Fibroblast of villous mesenchyme (primary cell): Measurements from ENCODE around the gene DGKI. TPM values are rescaled to one million over a fixed set of nuclear protein-coding genes. Genes with fewer than 3 reads are reported as not detected.

Experiments
- DNase-seq: peaks from one replicate; pipeline ENCODE4 v3.0.0-alpha.2; 2010; ENCODE audit warnings: low read depth
- H3K4me3 ChIP-seq: 2 replicates; pipeline ENCODE4 v1.5.1; 2011; ENCODE audit warnings: low read depth, mild to moderate bottlenecking, low read length
- small RNA-seq: library from RNA; depleted of rRNA; stranded (forward); fragments of <200 nt; gene quantifications from one replicate; pipeline ENCODE3, GENCODE V24; 2012
- total RNA-seq: library from RNA; depleted of rRNA; stranded (reverse); fragments of >200 nt; gene quantifications from 2 replicates; pipeline ENCODE4 v1.2.3, GENCODE V29; 2012
- TF ChIP-seq, protein P1 (sequence below): IDR thresholded peaks from 2 replicates; pipeline ENCODE4 v1.5.1; 2012; ENCODE audit warnings: low read depth, mild to moderate bottlenecking, low read length; ENCODE audit not compliant: insufficient read depth

DGKI gene
- total RNA-seq, 1 donor = 3.5 TPM

DNA sequence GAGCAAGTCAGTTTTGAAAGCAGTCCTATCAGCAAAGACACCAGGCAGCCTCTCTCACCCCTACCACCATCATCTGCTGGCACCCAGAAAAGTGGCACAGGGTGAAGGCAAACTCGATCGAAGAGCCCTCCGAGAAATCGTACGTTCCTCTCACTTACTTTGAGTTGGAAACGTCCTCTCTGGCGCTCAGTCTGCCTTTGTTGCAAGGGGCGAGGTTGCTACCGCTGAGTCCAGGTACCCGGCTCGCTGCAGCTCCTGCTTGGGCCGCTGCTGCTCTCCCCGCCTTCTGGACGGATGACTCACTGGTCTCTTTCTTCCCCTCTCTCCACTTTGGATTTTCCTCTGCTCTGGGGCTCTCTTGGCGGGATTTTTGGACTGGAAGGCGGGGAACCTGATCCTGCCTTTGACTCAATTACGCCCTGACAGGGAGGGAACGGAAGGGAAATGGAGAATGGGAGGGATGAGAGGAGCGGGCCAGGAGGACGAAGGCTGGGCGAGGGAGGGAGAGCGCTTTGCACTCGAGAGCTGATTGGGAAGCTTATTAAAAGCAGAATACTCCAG is 503.4 kb downstream of the DGKI start, which contains the start of gene PTN:
Gene PTN (minus strand): TSS at position 453 of the 561 bp plus-strand sequence. CDS start 88,760 bp downstream, outside the sequence.
- TF ChIP-seq, protein P1, sequence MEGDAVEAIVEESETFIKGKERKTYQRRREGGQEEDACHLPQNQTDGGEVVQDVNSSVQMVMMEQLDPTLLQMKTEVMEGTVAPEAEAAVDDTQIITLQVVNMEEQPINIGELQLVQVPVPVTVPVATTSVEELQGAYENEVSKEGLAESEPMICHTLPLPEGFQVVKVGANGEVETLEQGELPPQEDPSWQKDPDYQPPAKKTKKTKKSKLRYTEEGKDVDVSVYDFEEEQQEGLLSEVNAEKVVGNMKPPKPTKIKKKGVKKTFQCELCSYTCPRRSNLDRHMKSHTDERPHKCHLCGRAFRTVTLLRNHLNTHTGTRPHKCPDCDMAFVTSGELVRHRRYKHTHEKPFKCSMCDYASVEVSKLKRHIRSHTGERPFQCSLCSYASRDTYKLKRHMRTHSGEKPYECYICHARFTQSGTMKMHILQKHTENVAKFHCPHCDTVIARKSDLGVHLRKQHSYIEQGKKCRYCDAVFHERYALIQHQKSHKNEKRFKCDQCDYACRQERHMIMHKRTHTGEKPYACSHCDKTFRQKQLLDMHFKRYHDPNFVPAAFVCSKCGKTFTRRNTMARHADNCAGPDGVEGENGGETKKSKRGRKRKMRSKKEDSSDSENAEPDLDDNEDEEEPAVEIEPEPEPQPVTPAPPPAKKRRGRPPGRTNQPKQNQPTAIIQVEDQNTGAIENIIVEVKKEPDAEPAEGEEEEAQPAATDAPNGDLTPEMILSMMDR = no peak
- DNase-seq = peak; percentile 32
- peak within 1 kb of the TSS; percentile 54 for H3K4me3 ChIP-seq

DNA sequence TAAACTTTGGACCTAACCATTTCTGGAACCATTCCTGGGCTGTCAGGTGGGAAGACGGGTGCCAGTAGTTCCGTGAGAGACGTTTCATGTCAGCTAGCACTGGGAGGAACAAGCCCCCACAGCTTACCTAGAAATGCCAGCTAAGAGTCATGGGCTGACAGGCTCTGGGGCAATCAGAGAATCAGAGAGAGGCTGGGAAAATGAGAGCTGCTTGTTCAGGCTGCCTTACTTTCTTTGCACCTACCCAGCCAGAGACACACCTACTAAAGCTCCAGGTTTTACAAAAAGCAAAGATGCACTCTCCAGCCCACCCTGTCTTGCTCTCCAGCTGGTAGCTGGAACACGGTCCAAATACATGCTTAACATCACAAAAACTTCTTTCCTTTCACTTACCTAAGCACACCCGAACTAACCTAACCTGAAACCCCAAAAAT is 503.9 kb downstream of the DGKI start:
- no peak for DNase-seq
- TF ChIP-seq, protein P1 = no peak
- H3K4me3 ChIP-seq = peak overlapping the region; percentile 54

DNA sequence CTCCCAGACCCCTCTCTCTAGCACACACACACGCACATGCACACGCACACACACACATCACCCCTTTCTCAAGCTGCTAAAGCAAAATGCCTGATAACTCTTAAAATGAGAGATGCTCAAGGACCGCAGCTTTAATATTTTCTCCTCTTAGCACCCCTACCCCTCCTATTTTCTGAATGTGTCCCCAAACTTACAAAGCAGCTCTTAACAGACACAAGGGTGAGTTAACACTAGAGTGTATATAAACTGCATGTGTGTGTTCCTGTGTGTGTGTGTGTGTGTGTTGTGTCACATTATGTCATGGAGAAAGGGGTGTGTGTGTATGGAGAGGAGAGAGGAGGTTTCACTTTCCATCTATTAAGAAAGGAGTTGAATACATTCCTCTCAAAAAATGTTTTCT is 504.5 kb downstream of the DGKI start:
- peak; percentile 8 for DNase-seq
- TF ChIP-seq, protein P1 = no peak
- no peak overlapping the region for H3K4me3 ChIP-seq

DNA sequence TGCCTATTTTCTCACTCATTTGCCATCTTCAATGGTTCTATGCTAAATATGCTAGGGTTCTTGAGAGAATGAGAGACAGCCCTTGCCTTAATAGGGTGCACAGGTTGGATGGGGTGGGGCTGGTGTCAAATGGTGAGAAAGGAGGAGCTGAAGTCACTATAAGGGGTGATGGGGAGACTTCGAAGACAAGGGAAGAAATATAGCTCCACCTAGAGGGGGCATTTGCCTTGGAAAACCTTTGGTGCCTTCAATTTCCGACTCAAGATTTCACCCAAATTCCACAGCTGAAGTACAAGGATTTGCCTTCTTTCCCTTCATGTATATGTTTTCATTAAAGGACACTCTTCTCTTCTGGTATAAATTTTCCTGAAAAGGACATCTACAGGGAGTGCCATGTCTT is 508.9 kb downstream of the DGKI start:
- no peak overlapping the region for H3K4me3 ChIP-seq
- TF ChIP-seq, protein P1 = peak; percentile 15
- DNase-seq = no peak

DNA sequence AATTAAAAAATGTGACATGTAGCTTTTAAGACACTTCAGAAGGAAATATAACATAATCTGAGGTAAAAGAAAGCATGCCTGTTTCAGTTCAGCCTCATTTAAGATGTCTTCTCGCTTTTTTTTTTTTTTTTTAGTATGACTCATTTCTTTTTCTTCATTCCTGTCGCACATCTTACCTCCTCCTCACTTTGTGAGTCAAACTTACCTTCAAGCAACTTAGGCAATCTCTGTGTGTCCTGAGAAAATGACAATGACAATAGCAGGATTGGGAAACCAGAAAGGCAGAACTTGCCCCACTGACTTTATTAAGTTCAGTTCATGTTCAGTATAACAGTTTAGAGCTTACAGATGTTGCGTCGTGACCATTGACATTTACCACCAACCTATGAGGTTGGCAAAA is 511.0 kb downstream of the DGKI start:
- TF ChIP-seq, protein P1 = no peak
- no peak for DNase-seq

DNA sequence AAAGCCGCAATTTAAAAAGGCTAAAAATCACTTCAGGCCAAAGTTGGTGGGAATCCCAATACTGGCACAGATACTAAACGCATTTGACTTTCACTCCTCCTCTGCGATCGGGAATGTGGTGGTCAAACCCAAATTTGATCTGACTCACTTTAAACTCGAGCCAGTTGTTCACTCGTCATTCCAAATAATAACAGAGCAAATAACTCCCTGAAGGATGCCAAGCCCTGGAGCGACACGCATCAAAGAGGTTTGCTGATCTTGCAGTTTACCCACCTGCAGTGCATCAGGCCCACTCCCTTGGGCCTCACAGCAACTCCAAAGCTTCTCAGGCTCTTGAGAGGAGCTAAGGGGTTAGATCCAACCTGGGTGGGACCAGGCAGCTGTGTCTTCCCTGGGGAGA is 515.4 kb downstream of the DGKI start:
- no peak overlapping the region for H3K4me3 ChIP-seq
- TF ChIP-seq, protein P1 = no peak
- DNase-seq = no peak

More for the DNA sequence above, 511.0 kb downstream of the DGKI start:
- H3K4me3 ChIP-seq = no peak overlapping the region

Small RNAs within 50 kb of the gene (small RNA-seq; reads per million reads assigned to genes)
- 4.8 reads per million, percentile 81 among the genes with 10 or more reads in this experiment for gene AC090498.1

Other genes with a start within 250 kb of the DGKI start
- gene CREB3L2, start 155.1 kb upstream of the DGKI start, total RNA-seq = 33.2 and 35.4 TPM in 2 replicates
- not detected in 2 replicates for gene AKR1D1, start 229.5 kb upstream of the DGKI start, total RNA-seq